Neural crest cell (in vitro differentiated cells): Measurements from ENCODE around the gene PHLDA2. TPM values are rescaled to one million over a fixed set of nuclear protein-coding genes. Genes with fewer than 3 reads are reported as not detected.

ENCODE experiments used
- DNase-seq: peaks from one replicate; pipeline ENCODE4 v3.0.0; 2021; ENCODE audit warnings: low read depth, mixed read lengths, low spot score
- H3K27ac Mint-ChIP-seq: one replicate; pipeline ENCODE4 v1.8.0; 2021; ENCODE audit warnings: mild to moderate bottlenecking, mixed read lengths; ENCODE audit not compliant: unreplicated experiment
- H3K27me3 Mint-ChIP-seq: 2 replicates; pipeline ENCODE4 v1.8.0; 2021; ENCODE audit warnings: low read depth, mild to moderate bottlenecking, mixed read lengths
- H3K36me3 Mint-ChIP-seq: 2 replicates; pipeline ENCODE4 v1.8.0; 2021; ENCODE audit warnings: low read depth, mild to moderate bottlenecking, mixed read lengths
- H3K4me1 Mint-ChIP-seq: 2 replicates; pipeline ENCODE4 v1.8.0; 2021; ENCODE audit warnings: mixed read lengths
- H3K4me3 Mint-ChIP-seq: one replicate; pipeline ENCODE4 v1.8.0; 2021; ENCODE audit warnings: mild to moderate bottlenecking, mixed read lengths
- H3K9me3 Mint-ChIP-seq: 2 replicates; pipeline ENCODE4 v1.8.0; 2021; ENCODE audit warnings: mixed read lengths
- total RNA-seq: library from RNA; stranded (reverse); gene quantifications from 2 replicates; pipeline ENCODE4 v1.2.1, GENCODE V29; 2021
- TF ChIP-seq, protein P1 (sequence below): fragments of 200-600 bp; sonication (generic); conservative IDR thresholded peaks from 2 replicates; pipeline ENCODE4 v1.5.0; 2021; ENCODE audit warnings: antibody characterized with exemption, mild to moderate bottlenecking

PHLDA2 gene
- total RNA-seq, 1 donor from 2014 or later, result 1.1 TPM

DNA sequence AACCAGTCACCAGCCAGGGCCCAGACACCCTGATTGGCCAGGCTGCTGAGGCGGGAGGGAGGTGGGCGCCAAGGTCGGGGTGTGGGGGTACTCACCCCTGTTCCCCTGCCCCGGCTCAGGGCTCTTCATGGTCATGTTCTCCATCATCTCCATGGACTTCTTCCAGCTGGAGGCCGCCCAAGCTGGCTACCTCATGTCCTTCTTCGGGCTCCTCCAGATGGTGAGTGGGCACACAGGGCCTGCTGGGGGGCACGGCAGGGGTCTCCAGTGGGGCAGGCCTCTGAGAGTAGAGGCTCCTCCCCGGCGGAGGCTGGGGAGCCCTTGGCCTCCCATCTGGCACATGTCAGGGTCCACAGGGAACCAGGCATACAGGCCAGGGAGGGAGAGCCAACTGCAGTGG, 10.0 kb downstream of the PHLDA2 start:
- no peak for DNase-seq
- Mint-ChIP-seq H3K27ac (no peak overlapping the region), H3K36me3 (no peaks in the 10 kb centered on the region), H3K4me3 (no peak overlapping the region), H3K9me3 (no peaks in the 10 kb centered on the region), H3K27me3 (no peaks in the 10 kb centered on the region), H3K4me1 (no peaks in the 10 kb centered on the region)
- TF ChIP-seq, protein P1, sequence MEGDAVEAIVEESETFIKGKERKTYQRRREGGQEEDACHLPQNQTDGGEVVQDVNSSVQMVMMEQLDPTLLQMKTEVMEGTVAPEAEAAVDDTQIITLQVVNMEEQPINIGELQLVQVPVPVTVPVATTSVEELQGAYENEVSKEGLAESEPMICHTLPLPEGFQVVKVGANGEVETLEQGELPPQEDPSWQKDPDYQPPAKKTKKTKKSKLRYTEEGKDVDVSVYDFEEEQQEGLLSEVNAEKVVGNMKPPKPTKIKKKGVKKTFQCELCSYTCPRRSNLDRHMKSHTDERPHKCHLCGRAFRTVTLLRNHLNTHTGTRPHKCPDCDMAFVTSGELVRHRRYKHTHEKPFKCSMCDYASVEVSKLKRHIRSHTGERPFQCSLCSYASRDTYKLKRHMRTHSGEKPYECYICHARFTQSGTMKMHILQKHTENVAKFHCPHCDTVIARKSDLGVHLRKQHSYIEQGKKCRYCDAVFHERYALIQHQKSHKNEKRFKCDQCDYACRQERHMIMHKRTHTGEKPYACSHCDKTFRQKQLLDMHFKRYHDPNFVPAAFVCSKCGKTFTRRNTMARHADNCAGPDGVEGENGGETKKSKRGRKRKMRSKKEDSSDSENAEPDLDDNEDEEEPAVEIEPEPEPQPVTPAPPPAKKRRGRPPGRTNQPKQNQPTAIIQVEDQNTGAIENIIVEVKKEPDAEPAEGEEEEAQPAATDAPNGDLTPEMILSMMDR, result no peak

DNA sequence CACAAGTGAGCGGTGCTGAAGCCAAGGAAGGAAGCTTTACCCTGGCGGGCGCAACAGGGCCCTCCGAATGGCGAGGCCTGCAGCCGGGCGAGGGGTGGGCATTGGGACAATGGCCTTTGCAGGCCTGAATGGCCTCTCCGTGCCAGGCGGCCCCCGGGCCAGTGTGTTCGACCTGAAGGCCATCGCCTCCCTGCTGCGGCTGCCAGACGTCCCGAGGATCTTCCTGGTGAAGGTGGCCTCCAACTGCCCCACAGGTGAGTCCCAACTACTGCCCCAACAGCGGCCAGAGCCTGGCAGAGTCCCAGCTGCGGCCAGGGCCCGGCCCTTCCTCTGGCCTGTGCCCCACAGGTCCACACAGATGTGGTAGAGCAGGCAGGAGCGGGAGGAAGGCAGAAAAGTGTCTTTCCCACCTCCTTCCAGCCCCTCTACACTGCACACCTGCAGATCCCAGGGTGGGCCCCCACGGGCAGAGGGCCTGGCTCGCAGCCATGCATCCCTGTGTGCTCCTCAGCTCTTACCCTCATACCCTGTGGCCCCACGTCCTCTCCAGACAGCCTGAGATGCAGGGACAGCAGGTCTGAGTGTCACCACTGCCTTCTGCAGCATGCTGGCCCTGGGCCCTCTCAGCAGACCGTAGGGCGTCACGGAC, 11.3 kb downstream of the PHLDA2 start:
- Mint-ChIP-seq H3K4me3 (no peak overlapping the region), H3K27me3 (no peaks in the 10 kb centered on the region), H3K36me3 (no peaks in the 10 kb centered on the region), H3K27ac (no peak overlapping the region), H3K9me3 (no peaks in the 10 kb centered on the region), H3K4me1 (no peaks in the 10 kb centered on the region)
- no peak for DNase-seq
- TF ChIP-seq, protein P1, result no peak

DNA sequence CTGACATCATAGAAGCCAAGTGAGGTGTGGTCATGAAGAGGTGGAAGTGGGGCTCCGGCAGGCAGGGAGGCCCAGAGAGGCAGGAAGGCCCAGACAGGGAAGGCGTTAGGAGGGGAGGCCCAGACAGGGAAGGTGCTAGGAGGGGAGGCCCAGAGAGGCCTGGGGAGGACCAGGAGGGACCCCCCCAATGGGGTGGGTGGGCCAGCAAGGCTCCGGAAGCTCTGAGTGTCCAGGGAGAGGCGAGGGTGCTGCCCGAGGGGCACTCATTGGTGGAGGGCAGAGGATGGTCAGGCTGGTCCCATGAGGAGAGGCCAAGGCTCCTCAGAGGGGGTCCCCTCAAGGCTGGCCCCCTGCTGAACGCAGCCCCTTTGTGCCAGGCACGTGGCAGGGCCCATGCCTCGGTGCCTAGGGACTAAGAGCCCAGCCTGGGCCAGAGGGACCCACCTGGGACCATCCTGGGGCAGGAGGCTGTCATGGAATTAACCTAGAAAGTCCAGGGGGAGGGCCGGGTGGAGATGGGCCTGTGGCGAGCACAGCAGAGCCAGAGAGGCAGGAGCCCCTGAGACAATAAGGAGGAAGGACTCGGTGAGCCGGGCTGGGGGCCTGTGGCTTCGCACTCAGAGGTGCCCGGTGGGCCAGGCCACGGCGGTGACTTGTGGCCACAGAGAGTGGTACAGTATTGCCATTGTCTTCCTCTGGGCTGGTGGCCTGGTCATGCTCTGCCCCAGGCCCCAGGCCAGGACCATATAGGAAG, 12.2 kb downstream of the PHLDA2 start:
- DNase-seq, result no peak
- H3K9me3 Mint-ChIP-seq, result no peaks in the 10 kb centered on the region
- TF ChIP-seq, protein P1, result no peak
- H3K36me3 Mint-ChIP-seq, result no peaks in the 10 kb centered on the region
- no peak overlapping the region for H3K4me3 Mint-ChIP-seq
- no peaks in the 10 kb centered on the region for H3K4me1 Mint-ChIP-seq
- no peaks in the 10 kb centered on the region for H3K27me3 Mint-ChIP-seq
- H3K27ac Mint-ChIP-seq, result no peak overlapping the region

DNA sequence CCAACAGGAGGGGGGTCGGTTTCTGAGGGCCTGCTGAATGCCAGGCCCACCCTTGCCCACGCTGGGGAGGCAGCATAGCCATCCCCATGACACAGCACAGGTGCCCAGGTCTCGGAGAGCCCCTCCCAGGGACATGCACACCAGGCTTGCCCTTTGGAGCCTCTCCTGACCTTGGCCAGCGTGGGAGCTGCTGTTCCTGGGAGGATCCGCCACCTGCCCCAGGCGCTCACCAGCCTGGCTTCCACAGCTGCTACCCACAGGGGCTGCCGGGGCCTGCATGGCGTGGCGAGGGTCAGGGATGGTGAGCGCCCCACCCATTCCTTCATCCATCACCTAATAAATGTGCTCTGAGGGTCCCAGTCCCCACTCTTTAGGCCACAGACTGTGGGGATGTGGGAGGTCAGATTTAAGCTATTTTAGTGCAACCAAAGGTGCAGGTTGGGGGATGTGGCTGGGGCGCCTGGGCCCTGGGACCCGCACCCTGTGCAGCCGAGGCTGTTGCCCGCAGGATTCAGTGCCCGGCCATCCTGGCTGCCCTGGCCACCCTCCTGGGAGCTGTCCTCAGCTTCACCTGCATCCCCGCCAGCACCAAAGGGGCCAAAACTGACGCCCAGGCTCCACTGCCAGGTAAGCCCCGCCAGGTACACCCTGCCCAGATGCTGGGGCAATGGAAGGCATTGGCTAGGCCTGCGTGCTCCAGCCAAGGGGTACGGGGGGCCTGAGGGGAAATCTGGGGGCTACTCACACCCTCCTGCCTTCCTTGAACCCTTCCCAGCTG, 12.9 kb downstream of the PHLDA2 start:
- Mint-ChIP-seq H3K4me3 (no peak overlapping the region), H3K36me3 (no peaks in the 10 kb centered on the region), H3K27me3 (no peaks in the 10 kb centered on the region), H3K4me1 (no peaks in the 10 kb centered on the region), H3K27ac (no peak overlapping the region), H3K9me3 (no peaks in the 10 kb centered on the region)
- no peak for DNase-seq
- TF ChIP-seq, protein P1, result no peak

DNA sequence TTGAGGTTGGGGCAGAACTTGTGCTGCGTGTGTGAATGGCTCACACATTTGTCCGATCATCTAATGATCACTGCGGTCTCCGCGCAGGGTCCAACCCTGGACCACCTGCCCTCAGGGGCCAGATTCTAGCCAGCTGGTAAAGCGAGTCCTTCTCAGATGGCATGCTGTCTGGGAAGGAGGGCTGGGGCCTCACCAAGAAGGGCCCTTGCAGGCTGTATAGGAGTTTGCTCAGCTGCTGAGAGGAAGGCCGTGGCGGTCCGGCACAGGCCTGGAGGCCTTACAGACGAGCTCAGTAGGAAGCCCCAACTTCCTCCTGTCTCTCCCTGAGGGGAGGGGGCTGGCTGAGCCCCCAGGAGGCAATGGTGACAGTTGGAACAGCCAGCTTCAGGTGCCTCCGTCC, 13.7 kb downstream of the PHLDA2 start:
- Mint-ChIP-seq H3K9me3 (no peaks in the 10 kb centered on the region), H3K27ac (no peak overlapping the region), H3K27me3 (no peaks in the 10 kb centered on the region)

More for the DNA sequence above, 13.7 kb downstream of the PHLDA2 start:
- Mint-ChIP-seq H3K36me3 (no peaks in the 10 kb centered on the region), H3K4me3 (no peak overlapping the region), H3K4me1 (no peaks in the 10 kb centered on the region)
- DNase-seq, result no peak
- TF ChIP-seq, protein P1, result no peak
